Activated naive CD4-positive, alpha-beta T cell treated with anti-CD3 and anti-CD28 coated beads for 36 hours (primary cell): ENCODE data around the gene ZCCHC18. TPM values are rescaled to one million over a fixed set of nuclear protein-coding genes. Genes with fewer than 3 reads are reported as not detected.
A peak's percentile ranks its signal among the peaks of the same experiment; 100 is the strongest.
"Not testable (repeated sequence)": the region's sequence is repeated elsewhere in the genome, so short reads cannot be mapped to it uniquely, and the experiment has no call there.

ENCODE experiments used
- CTCF ChIA-PET: fragments of 350-600 bp; sonication (Branson Sonifier 250); formaldehyde crosslinking; loops from one replicate; lab custom pipeline; 2021; ENCODE audit warnings: antibody characterized with exemption; lab: Charles Lee
- DNase-seq: peaks from one replicate; pipeline ENCODE4 v3.0.0-alpha.2; 2020
- H3K27ac Mint-ChIP-seq: one replicate; pipeline ENCODE4 v1.8.0; 2021; ENCODE audit warnings: mild to moderate bottlenecking, mixed read lengths
- H3K27me3 Mint-ChIP-seq: one replicate; pipeline ENCODE4 v1.8.0; 2021; ENCODE audit warnings: low read depth, mixed read lengths
- H3K36me3 Mint-ChIP-seq: one replicate; pipeline ENCODE4 v1.8.0; 2021; ENCODE audit warnings: low read depth, mixed read lengths
- H3K4me1 Mint-ChIP-seq: one replicate; pipeline ENCODE4 v1.8.0; 2021; ENCODE audit warnings: low read depth, mixed read lengths
- H3K4me3 Mint-ChIP-seq: one replicate; pipeline ENCODE4 v1.8.0; 2021; ENCODE audit warnings: mild to moderate bottlenecking, moderate library complexity, mixed read lengths
- H3K9me3 Mint-ChIP-seq: one replicate; pipeline ENCODE4 v1.8.0; 2021; ENCODE audit warnings: mixed read lengths
- intact Hi-C: fragments of 100-400 bp; cut with micrococcal nuclease; formaldehyde crosslinking; loops from one replicate; pipeline ENCODE4 v1.15.1; 2023
- total RNA-seq, 2 experiments: library from RNA; stranded (reverse); gene quantifications; one replicate each; pipeline ENCODE4 v1.2.3, GENCODE V29; 2021

Gene ZCCHC18
- total RNA-seq, 2 experiments from 2014 or later = 0.12 to 0.17 TPM

DNA sequence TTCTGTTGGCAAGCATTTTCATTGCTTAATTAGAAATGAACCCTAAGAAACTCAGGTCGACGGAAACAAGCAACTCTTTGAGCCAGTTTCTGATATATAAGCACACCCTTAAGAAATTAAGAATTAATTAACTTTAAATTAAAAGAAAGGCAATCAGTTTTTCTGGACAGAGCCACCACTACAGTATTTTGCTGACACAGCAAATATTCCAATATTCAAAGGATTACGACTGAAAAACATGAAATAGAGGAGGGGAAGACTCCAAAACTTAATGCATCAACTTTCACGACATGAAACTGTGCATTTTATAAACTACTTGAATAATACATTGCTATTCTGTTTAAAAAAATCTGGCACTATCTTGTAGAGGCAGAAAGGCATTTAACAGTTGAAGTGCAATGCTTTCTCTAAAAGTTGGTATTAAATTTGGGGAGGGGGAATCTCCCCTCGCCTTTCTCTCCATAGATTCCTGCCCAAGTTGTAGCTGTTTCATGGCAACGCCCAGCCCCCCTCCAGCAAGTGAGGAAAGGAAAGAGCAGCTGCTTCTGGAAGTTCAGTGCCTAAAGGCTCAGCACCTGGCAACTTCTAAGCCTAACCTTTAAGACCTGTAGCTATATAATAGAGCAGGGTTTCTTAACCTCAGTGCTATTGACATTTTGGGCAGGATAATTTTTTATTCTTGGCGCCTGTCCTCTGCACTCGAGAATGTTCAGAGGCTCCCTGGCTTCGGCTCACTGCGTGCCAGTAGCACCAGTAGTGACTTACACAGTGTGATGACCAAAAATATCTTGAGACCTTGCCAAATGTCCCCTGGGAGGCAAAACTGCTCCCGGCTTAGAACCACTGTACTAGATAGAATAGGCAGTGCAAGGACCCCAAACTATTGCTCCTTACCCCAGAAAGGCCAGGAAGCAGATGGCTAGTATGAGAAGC is 6.7 kb upstream of the ZCCHC18 start:
- Mint-ChIP-seq H3K9me3 (no peaks in the 10 kb centered on the region), H3K4me3 (no peak overlapping the region), H3K4me1 (peaks cover 5% of the 10 kb centered on the region), H3K27ac (no peak overlapping the region), H3K36me3 (no peaks in the 10 kb centered on the region), H3K27me3 (no peaks in the 10 kb centered on the region)
- intact Hi-C loops = no loop called here
- DNase-seq = no peak
- CTCF ChIA-PET = no interaction called here

DNA sequence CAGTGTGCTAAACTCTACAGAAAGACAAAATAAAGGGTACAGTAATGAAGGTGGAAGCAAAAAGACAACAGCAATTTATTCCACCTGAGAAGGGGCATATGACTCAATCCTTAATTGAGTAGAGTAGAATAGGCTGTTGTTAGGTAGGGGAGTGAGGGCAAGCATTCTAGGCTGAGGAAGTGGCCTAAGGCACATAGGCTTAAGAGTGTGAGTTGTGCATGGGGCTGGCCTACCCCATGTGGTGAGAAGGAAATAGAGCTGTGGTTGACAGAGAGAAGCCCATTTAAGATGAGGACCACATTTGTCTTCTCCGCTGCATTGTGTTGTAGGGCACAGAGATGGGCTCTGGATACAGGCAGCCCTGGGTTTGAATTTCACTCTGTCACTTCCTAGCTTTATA is 3.4 kb upstream of the ZCCHC18 start:
- Mint-ChIP-seq H3K27ac (no peak overlapping the region), H3K4me1 (peaks cover 21% of the 10 kb centered on the region), H3K36me3 (no peaks in the 10 kb centered on the region), H3K4me3 (no peak overlapping the region), H3K9me3 (no peaks in the 10 kb centered on the region), H3K27me3 (no peaks in the 10 kb centered on the region)
- CTCF ChIA-PET = interaction anchor here (1.1 to 1.8 kb wide), 3 partner anchors 10 to 264 kb away, joined by 3 read pairs; no protein-coding TSS in a partner anchor
- no peak for DNase-seq
- intact Hi-C loops = no loop called here

DNA sequence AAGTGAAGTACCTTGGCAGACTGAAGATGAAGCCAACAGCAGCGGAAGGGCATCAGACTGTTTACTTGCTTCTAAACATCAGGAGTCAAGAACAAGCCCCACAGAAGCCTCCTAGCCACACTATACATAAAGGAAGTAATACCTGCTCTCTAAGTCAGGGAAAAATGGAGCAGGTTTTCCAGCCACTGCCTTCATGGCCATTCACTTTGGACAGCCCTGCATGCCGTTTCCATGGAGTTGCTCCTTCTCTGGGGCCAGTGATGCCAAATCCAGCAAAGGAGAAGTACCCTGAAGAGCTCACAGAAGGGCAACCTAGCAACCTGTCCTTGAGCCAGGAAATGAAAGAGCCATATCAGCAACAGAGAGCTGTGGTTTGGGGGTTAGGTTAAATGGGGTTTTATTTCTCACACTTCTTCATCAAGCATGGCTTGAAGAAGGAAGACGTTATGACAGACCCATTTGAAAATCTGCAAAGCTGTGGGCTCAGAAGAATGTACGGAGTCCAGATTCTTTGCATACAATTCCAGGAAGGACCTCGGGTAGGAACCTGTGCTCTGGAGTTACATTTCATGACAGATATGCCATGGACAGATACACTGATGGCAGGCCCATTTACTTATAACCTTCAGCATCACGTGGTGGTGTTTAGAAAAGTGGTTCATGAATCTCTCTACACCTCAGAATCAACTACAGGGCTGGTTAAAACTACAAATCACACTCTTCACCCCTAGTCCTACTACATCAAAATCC is 1.7 kb upstream of the ZCCHC18 start:
- H3K27me3 Mint-ChIP-seq, H3K36me3 Mint-ChIP-seq, DNase-seq, CTCF ChIA-PET, H3K4me3 Mint-ChIP-seq, H3K9me3 Mint-ChIP-seq, H3K27ac Mint-ChIP-seq: not testable (repeated sequence)
- intact Hi-C loops = loop anchor here (5.0 kb wide), 2 partner anchors 193 to 263 kb away; no protein-coding TSS in a partner anchor
- H3K4me1 Mint-ChIP-seq = peaks cover 21% of the 10 kb centered on the region

DNA sequence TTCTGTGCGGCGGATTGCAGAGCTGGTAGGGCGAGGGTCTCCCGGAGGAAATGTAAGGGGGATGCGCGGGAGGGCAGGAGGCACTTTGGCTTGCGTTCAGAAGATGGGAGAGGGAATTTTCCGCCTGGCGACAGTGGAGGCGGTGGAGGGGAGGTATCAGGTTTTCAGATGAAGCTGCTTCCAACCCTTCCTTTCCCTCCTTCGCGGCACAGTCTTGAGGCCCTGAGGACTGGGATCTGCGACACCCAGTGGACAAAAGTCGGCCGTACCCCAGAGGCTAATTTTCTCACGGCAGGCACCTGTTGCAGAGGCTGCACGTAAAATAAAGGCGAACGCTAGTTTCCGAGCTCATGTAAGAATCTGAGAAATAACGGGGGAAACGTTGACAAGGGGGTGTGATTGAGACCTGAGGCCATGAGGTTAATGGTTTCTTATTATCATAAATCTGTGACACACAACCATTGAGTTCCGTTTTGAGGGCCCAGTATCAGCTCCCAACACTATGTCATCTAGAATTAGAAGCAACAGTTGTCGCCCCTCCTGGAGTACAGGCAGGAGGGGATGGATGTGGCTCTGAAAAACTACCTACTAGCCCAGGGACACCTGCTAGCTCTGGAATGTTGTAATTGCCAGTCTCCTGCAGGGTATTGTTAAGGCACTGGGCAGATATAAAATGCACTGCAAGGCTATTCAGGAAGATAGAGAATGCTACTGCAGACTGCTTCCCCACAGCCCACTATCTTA is 1.1 kb downstream of the ZCCHC18 start:
- DNase-seq = peak; percentile 62
- Mint-ChIP-seq H3K4me3 (peak overlapping the region; percentile 74), H3K4me1 (peaks cover 33% of the 10 kb centered on the region), H3K27ac (no peak overlapping the region), H3K9me3 (no peaks in the 10 kb centered on the region), H3K27me3 (no peaks in the 10 kb centered on the region), H3K36me3 (no peaks in the 10 kb centered on the region)
- intact Hi-C loops = loop anchor here (1.0 to 5.0 kb wide), 6 partner anchors 15 to 427 kb away; partner anchors contain the start of genes MORF4L2 and SLC25A53
- CTCF ChIA-PET = interaction anchor here (0.6 to 3.3 kb wide), 6 partner anchors 13 to 57 kb away, joined by 4 to 18 read pairs (median 4); no protein-coding TSS in a partner anchor

DNA sequence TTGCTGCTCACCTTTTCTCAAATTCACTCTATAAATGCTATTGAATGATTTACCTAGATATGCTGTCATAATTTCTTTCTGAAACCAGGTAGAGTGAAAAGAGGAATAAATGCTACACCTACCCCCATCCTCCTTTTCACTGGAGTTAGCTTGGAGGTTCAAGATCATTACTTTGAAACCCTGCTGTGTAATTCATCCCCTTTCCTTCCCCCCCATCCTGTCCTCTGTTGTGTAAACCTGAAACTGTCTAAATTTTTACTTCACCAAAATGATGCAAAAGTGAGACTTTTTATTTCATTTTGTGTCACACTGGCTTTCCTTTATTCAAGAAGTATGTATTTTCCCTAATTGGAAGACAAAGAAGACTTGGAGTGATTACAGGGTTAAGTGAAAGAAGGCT is 5.4 kb downstream of the ZCCHC18 start:
- no peaks in the 10 kb centered on the region for H3K36me3 Mint-ChIP-seq
- no peak overlapping the region for H3K4me3 Mint-ChIP-seq
- no peaks in the 10 kb centered on the region for H3K9me3 Mint-ChIP-seq
- intact Hi-C loops = loop anchor here (5.0 kb wide), 1 partner anchor 280 kb away; no protein-coding TSS in a partner anchor
- DNase-seq = no peak
- CTCF ChIA-PET = no interaction called here
- H3K27ac Mint-ChIP-seq = no peak overlapping the region
- H3K27me3 Mint-ChIP-seq = no peaks in the 10 kb centered on the region
- peaks cover 35% of the 10 kb centered on the region for H3K4me1 Mint-ChIP-seq

DNA sequence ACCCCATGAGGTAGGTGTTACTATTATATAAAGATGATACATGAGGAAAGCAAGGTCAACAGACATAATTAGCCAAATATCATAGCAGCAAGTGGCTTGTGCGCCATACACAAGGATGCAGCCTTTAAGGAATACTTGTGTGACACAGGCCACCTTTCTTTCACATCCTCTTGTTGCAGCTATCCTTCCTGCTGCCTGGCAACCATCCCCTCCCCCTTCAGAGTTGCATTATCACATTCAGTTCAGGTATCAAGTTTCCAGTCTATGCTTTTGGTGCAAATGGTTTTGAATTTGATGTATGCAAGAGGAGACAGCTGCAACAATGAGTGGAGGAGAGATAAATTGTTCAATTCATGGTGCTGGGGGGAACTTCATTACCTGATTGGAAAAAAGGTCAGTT is 6.4 kb downstream of the ZCCHC18 start:
- no peaks in the 10 kb centered on the region for H3K27me3 Mint-ChIP-seq
- H3K27ac Mint-ChIP-seq = no peak overlapping the region
- intact Hi-C loops = loop anchor here (5.0 kb wide), 1 partner anchor 281 kb away; no protein-coding TSS in a partner anchor
- no peak overlapping the region for H3K4me3 Mint-ChIP-seq
- H3K4me1 Mint-ChIP-seq = peaks cover 37% of the 10 kb centered on the region
- H3K9me3 Mint-ChIP-seq = no peaks in the 10 kb centered on the region
- CTCF ChIA-PET = interaction anchor here (0.7 kb wide), 1 partner anchor 40 kb away, joined by 4 read pairs; no protein-coding TSS in a partner anchor
- DNase-seq = peak; percentile 31
- no peaks in the 10 kb centered on the region for H3K36me3 Mint-ChIP-seq

DNA sequence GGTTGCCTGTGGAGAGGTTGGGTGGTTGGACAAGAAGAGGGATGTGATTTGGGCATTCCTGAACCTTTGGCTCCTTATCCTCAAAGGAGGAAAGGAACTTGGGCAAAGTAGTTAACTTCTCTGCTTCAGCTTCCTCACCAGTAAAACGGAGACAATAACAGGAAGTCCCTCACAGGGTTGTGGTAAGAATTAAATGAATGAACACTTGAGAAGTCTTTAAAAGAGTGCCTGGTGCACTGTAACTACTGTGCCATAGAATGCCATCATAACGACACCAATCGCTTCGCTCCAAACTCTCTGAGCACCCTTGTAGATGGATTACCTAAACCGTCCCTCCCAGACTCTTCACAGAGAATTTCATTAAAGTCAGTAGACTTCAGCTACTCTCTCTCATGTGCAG is 10.5 kb downstream of the ZCCHC18 start:
- Mint-ChIP-seq H3K27me3 (no peaks in the 10 kb centered on the region), H3K4me1 (peaks cover 34% of the 10 kb centered on the region), H3K27ac (no peak overlapping the region), H3K4me3 (no peak overlapping the region), H3K36me3 (no peaks in the 10 kb centered on the region), H3K9me3 (no peaks in the 10 kb centered on the region)
- intact Hi-C loops = no loop called here
- CTCF ChIA-PET = interaction anchor here (0.5 to 1.4 kb wide), 6 partner anchors 13 to 1180 kb away, joined by 3 to 4 read pairs (median 3); no protein-coding TSS in a partner anchor
- DNase-seq = no peak

DNA sequence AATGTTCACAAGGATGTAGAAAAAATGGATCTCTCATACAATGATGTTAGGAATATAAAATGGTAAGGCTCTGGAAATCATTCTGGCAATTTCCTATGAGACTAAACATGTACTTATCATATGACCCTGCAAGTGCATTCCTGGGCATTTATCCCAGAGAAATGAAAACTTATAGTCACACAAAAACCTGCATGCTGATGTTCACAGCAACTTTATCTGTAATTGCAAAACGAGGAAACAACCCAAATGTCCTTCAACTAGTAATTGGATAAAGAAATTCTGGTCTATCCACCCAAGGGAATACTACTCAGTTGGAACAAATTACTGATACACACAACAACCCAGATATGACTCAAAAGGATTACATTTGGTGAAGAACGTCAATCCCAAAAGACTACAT is 14.5 kb downstream of the ZCCHC18 start:
- CTCF ChIA-PET = no interaction called here
- no peak overlapping the region for H3K4me3 Mint-ChIP-seq
- no peak for DNase-seq
- peaks cover 18% of the 10 kb centered on the region for H3K4me1 Mint-ChIP-seq
- no peaks in the 10 kb centered on the region for H3K9me3 Mint-ChIP-seq
- peaks cover 2% of the 10 kb centered on the region for H3K36me3 Mint-ChIP-seq
- H3K27me3 Mint-ChIP-seq = no peaks in the 10 kb centered on the region
- H3K27ac Mint-ChIP-seq = no peak overlapping the region
- intact Hi-C loops = no loop called here

DNA sequence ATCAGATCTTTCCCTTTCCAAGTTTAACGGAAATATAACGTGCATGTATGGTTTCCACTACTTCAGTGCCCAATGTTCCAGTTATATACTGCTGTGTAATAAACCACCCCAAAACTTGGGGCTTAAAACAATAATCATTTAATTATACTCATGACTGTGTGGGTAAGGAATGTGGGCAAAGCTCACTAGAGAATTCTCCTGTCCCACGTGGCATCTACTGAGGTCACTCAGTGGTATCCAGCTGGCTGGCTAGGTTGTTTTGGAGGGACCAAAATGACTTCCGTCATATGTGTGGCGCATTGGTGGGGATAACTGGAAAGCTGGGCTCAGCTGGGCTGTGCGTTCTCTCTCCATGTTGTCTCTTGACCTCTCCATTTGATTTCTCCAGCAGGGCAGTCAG is 18.5 kb downstream of the ZCCHC18 start:
- DNase-seq = no peak
- intact Hi-C loops = no loop called here
- no peak overlapping the region for H3K4me3 Mint-ChIP-seq
- H3K27ac Mint-ChIP-seq = no peak overlapping the region
- no peaks in the 10 kb centered on the region for H3K27me3 Mint-ChIP-seq
- H3K9me3 Mint-ChIP-seq = no peaks in the 10 kb centered on the region
- peaks cover 2% of the 10 kb centered on the region for H3K36me3 Mint-ChIP-seq
- CTCF ChIA-PET = interaction anchor here (1.0 kb wide), 1 partner anchor 18 kb away, joined by 4 read pairs; no protein-coding TSS in a partner anchor
- peaks cover 15% of the 10 kb centered on the region for H3K4me1 Mint-ChIP-seq

DNA sequence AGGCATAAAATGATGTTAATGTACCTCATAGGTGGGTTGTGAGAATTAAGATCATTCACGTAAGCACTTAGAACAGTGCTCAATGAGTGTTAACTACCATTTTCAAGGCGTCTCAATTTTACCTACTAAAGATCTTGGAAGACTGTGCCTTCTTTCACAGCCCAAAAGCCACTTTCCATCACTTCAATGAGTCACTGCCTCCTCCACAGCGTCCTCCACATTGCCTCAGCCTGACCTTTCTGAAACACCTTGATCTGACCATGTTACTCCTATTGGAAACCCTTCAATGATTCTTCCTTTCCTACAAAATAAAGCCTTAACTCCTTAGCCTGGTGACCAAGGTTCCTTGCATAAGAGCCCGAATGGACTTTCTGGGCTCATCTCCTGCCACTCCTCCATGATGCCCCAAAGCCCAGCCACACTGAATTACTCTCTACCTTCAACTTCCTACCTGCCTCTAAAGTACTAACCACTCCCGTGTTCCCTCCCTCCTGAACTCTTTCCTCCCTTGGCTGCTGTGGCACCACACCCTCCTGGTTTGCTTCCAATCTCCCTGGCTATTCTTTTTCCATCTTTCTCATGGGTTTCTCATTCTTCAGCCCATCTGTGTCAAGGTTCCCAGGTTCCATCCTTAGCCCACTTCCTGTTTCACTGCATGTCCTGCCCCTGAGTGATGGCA is 22.4 kb downstream of the ZCCHC18 start:
- H3K4me3 Mint-ChIP-seq = no peak overlapping the region
- H3K27ac Mint-ChIP-seq = peak overlapping the region; percentile 21
- H3K4me1 Mint-ChIP-seq = peaks cover 15% of the 10 kb centered on the region
- DNase-seq = no peak
- H3K9me3 Mint-ChIP-seq = no peaks in the 10 kb centered on the region
- peaks cover 2% of the 10 kb centered on the region for H3K36me3 Mint-ChIP-seq
- no peaks in the 10 kb centered on the region for H3K27me3 Mint-ChIP-seq
- CTCF ChIA-PET = interaction anchor here (2.5 to 4.4 kb wide), 2 partner anchors 35 to 290 kb away, joined by 14 to 30 read pairs; no protein-coding TSS in a partner anchor
- intact Hi-C loops = no loop called here

DNA sequence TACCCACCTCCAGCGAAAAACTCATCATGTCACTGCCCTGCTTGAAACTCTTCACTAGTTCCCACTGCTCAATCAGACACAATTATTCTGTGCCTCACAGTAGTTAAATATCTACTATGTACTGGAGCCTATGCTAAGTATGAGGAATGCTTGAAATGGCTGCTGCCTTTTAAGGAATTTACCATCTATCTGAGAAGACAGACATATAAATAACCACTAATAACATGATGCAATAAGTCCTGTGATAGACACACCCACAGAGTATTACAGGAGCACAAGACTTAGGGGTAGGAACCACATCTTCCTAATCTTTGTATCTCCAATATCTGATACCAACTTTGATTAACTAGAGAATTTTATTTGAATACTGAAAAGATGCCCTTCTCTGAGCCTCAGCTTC is 23.4 kb downstream of the ZCCHC18 start:
- Mint-ChIP-seq H3K36me3 (peaks cover under 1% of the 10 kb centered on the region), H3K27ac (no peak overlapping the region)
- CTCF ChIA-PET = interaction anchor here (0.7 to 4.4 kb wide), 9 partner anchors 10 to 504 kb away, joined by 3 to 30 read pairs (median 4); partner anchors contain the start of gene ZCCHC18

More for the DNA sequence above, 23.4 kb downstream of the ZCCHC18 start:
- Mint-ChIP-seq H3K9me3 (no peaks in the 10 kb centered on the region), H3K27me3 (no peaks in the 10 kb centered on the region), H3K4me3 (no peak overlapping the region), H3K4me1 (peaks cover 15% of the 10 kb centered on the region)
- intact Hi-C loops = loop anchor here (1.0 kb wide), 4 partner anchors 21 to 290 kb away; no protein-coding TSS in a partner anchor
- no peak for DNase-seq
